ENCODE results near the gene FBXW4.

Gene FBXW4

DNA sequence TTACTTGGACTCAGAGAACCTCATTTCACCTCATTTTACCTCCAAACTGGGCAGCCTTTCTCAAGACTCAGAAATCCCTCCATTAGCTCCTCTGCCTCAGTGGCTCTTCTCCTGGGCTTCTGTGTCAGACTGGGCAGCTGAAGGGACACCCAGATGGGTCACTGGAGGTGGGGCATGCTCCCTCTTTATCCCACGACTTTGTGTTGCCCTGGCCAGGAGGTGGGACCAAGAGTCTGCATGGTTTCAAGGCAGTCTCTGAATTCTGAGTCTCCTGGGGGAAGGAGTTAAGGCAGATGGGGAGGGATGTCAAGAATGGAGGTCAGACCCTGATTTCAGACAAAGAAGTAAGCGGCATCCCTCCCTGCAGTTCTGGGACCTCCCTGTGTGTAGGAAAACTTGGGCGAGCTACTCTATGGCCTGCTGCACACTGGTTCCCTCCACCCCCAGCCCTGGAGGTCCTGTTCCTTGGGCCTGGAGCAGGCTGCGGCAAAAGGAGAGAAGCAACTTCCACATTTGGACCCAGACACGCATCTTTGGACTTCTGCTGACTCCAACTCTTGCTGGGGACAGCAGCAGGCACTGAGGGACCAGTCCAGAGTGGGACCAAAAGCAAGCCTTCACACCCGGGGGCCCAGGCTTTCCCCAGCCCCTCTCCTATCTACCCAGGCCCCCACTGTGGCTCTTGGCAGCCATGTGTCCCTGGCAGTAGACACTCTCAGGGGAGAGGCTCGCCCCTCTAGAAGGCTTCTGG is 117.7 kb downstream of the FBXW4 start:
- Mint-ChIP-seq H3K4me3 (no peak overlapping the region), H3K27me3 (ENCODE audit: low read depth, poor library complexity) (peaks cover 5% of the 10 kb centered on the region), H3K9me3 (peaks cover 6% of the 10 kb centered on the region), H3K36me3 (ENCODE audit: low read depth) (peaks cover 22% of the 10 kb centered on the region), H3K27ac (peak overlapping the region; percentile 46), H3K4me1 (peaks cover 14% of the 10 kb centered on the region)
- DNase-seq, result no peak
- TF ChIP-seq CTCF (IDR thresholded peaks at IDR 0.05), result no peak

DNA sequence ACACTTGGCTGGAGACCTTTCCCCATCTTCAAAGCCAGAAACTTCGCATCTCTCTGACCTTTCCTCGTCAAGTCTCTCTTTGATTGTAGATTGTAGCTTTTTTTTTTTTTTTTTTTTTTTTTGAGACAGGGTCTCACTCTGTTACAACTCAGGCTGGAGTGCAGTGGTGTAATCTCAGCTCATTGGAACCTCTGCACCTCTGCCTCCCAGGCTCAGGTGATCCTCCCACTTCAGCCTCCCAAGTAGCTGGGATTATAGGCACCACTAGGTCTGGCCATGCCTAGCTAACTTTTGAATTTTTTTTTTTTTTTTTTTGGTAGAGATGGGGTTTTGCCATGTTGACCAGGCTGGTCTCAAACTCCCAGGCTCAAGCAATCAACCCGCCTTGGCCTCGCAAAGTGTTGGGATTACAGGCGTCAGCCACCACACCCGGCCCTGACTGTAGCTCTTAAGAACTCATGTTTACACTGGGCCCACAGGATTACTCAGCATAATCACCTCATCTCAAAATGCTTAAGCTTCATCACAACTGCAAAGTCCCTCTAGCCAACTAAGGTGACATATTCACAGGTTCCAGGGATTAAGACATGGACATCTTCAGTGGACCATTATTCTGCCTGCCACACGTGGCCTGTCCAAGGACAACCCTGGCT is 118.6 kb downstream of the FBXW4 start:
- Mint-ChIP-seq H3K27me3 (ENCODE audit: low read depth, poor library complexity) (peaks cover 5% of the 10 kb centered on the region), H3K36me3 (ENCODE audit: low read depth) (peaks cover 22% of the 10 kb centered on the region), H3K4me3 (no peak overlapping the region), H3K9me3 (peaks cover 6% of the 10 kb centered on the region), H3K4me1 (peaks cover 14% of the 10 kb centered on the region), H3K27ac (no peak overlapping the region)
- no peak for TF ChIP-seq CTCF (IDR thresholded peaks at IDR 0.05)
- no peak for DNase-seq

DNA sequence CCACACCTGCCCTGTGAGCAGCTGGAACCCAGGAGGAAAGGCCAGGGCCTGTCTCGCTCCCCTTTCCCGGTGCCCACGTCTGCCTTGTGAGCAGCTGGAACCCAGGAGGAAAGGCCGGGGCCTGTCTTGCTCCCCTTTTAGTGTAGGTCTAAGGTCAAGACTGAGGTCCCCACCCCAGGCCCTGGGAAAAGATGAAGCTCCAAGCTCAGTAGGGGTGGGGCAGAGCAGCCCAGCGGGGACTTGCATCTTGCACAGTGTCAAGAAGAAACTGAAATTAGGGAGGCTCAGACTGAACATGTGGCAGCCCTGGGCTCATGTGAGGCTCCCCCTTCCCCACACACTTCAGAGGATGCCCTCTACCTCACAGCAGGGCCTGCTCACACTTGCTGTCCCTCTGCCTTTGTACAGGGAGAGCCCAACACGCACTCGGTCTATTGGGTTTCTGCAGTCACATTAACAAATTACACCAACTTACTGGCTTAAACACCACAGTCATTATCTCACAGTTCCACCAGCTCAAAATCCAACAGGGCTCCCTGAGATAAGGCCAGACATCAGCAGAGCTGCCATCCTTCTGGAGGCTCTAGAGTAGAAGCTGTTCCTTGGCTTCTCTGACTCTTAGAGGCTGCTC is 119.3 kb downstream of the FBXW4 start:
- Mint-ChIP-seq H3K4me1 (peaks cover 18% of the 10 kb centered on the region), H3K4me3 (no peak overlapping the region), H3K36me3 (ENCODE audit: low read depth) (peaks cover 22% of the 10 kb centered on the region), H3K27ac (no peak overlapping the region), H3K9me3 (peaks cover 6% of the 10 kb centered on the region), H3K27me3 (ENCODE audit: low read depth, poor library complexity) (peaks cover 11% of the 10 kb centered on the region)
- DNase-seq, result no peak
- TF ChIP-seq CTCF (IDR thresholded peaks at IDR 0.05), result no peak

DNA sequence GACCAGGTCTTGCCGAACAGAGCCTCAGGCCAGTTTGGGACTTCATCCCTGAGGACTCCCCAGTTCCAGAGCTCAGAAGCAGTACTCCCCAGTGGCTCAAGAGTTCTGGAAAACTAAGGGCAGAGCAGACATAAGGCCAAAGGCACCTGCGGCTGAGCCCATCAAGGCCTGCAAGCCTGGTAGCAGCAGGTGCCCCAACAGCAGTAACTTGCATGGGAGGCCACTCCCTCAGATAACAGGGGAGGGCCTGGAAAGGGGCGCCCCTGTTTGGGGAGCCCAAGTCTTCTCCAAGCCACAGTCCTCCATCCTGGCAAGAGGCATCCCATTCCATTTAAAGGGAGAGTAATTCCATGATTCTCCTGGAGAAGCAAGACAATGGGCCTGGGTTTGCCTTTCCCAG is 119.9 kb downstream of the FBXW4 start:
- H3K4me3 Mint-ChIP-seq, result no peak overlapping the region
- peaks cover 20% of the 10 kb centered on the region for H3K4me1 Mint-ChIP-seq
- peaks cover 22% of the 10 kb centered on the region for H3K36me3 Mint-ChIP-seq (ENCODE audit: low read depth)
- TF ChIP-seq CTCF (IDR thresholded peaks at IDR 0.05), result no peak
- peaks cover 6% of the 10 kb centered on the region for H3K9me3 Mint-ChIP-seq
- DNase-seq, result no peak
- no peak overlapping the region for H3K27ac Mint-ChIP-seq
- H3K27me3 Mint-ChIP-seq (ENCODE audit: low read depth, poor library complexity), result peaks cover 15% of the 10 kb centered on the region

DNA sequence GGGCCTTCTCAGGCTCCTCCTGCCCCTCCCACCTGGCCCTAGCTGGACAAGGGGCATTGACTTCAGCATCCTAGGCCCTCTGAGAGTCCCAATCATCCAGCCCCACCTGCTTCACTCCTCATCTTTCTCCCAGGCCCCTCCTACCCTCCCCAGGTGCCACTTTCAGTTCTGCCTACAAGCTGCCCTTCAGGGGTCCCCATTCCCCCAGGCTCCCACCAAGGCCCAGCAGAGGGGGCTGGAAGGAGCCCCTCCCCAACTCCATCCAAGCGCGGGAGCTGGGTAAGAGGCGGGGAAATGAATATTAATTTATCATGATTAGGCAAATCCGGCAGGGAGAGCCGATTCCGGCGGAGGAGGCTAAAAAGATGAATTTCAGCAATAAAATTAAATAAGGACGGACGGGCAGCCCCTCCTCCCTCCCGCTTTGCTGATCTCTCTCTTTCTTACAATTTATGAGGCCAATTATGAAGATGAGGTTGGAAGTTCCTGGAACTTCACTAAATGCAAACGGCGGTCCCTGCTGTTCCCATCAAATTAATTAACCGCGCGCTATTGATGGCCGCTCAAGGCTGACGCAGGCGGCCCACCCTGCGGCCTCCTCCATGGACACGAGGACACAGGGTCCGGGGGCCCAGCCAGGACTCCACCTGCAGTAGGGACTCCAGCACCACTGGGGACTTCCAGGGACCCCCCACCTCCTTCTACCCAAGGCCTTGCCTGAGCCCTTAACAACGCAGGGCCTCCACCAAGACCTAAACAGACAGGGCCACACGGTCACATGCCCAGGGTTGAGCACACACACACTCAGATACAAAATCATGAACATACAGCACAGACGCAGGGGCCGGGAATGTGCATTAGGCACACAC is 120.9 kb downstream of the FBXW4 start:
- peaks cover 18% of the 10 kb centered on the region for H3K27me3 Mint-ChIP-seq (ENCODE audit: low read depth, poor library complexity)
- DNase-seq, result no peak
- H3K4me3 Mint-ChIP-seq, result no peak overlapping the region
- peaks cover 17% of the 10 kb centered on the region for H3K36me3 Mint-ChIP-seq (ENCODE audit: low read depth)
- TF ChIP-seq CTCF (IDR thresholded peaks at IDR 0.05), result no peak
- peaks cover 6% of the 10 kb centered on the region for H3K9me3 Mint-ChIP-seq
- peaks cover 27% of the 10 kb centered on the region for H3K4me1 Mint-ChIP-seq
- no peak overlapping the region for H3K27ac Mint-ChIP-seq

Measured in nephron progenitor cell (in vitro differentiated cells).